Thoracic aorta (tissue), 2 donors: ENCODE measurements around the gene EVX1. TPM values are rescaled to one million over a fixed set of nuclear protein-coding genes. Genes with fewer than 3 reads are reported as not detected.

Experiments
- ATAC-seq: fragments of 150-250 bp; one replicate; pipeline ENCODE4 v1.8.0; 2017; ENCODE audit warnings: low read depth; ENCODE audit not compliant: insufficient number of reproducible peaks, low FRiP score
- DNase-seq: peaks from one replicate; pipeline ENCODE4 v3.0.0-alpha.2; 2020; ENCODE audit warnings: low spot score
- H3K27ac ChIP-seq, 2 donors: fragments of 200-600 bp; sonication (generic); 1 replicate in 1 of 2; 2 replicates in 1 of 2; pipeline ENCODE4 v1.5.1; 2016; ENCODE audit warnings: mild to moderate bottlenecking in 2 of 2, moderate library complexity in 2 of 2
- H3K27me3 ChIP-seq: fragments of 200-600 bp; sonication (generic); replicated peaks from 2 replicates; pipeline ENCODE4 v1.6.0; 2016; ENCODE audit warnings: mild to moderate bottlenecking; ENCODE audit not compliant: insufficient read depth
- H3K36me3 ChIP-seq: fragments of 200-600 bp; sonication (generic); one replicate; pipeline ENCODE4 v1.5.1; 2016
- H3K4me1 ChIP-seq, 2 donors: fragments of 200-600 bp; sonication (generic); 1 replicate in 1 of 2; 2 replicates in 1 of 2; pipeline versions ENCODE4 v1.5.1 to v1.6.0; 2016; ENCODE audit warnings: low read depth in 2 of 2, mild to moderate bottlenecking in 1 of 2; ENCODE audit not compliant: control insufficient read depth in 1 of 2
- H3K4me3 ChIP-seq: fragments of 200-600 bp; sonication (generic); 2 replicates; pipeline ENCODE4 v1.5.1; 2016; ENCODE audit warnings: mild to moderate bottlenecking
- H3K9me3 ChIP-seq: fragments of 200-600 bp; sonication (generic); 2 replicates; pipeline ENCODE4 v1.5.1; 2016
- total RNA-seq, 2 donors: library from RNA; depleted of rRNA; stranded (reverse); fragments of >200 nt; gene quantifications; one replicate each; pipeline versions ENCODE4 v1.1.0 to v1.2.3, GENCODE V29; 2016
- TF ChIP-seq, protein P1 (sequence below): fragments of 200-600 bp; sonication (generic); IDR thresholded peaks from one replicate; pipeline ENCODE4 v1.5.1; 2019; ENCODE audit warnings: antibody characterized with exemption

The EVX1 gene
- total RNA-seq, 2 donors from 2014 or later, result not detected

DNA sequence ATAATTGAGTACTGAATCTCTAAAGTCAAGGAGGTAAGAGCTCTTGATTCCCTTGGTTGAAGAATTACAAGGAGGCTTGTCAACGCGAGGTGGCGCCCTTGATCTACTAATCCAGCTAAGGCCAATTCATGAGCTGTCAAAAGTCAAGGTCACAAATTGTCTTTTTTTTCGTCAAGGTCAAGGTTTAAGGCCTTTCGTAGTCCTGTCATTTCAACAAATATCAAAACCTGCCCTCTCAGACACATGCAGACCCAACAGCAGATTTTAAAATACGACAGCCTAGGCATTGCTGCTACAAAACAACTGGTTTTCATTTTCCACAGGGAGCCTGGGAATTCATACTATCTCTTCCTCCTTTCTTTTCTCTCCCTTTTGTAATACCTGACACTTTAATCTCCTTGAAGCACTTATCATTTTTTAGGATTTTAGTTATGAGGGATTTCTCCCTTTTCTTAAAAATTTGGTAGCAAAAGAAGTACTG is 46.3 kb upstream of the EVX1 start:
- Histone ChIP-seq H3K9me3 (no peaks in the 10 kb centered on the region), H3K4me3 (no peak overlapping the region), H3K27me3 (peaks cover 69% of the 10 kb centered on the region), H3K36me3 (no peaks in the 10 kb centered on the region), H3K4me1 (peaks cover 21 to 35% of the 10 kb centered on the region in 2 donors), H3K27ac (no peak overlapping the region)
- TF ChIP-seq, protein P1, sequence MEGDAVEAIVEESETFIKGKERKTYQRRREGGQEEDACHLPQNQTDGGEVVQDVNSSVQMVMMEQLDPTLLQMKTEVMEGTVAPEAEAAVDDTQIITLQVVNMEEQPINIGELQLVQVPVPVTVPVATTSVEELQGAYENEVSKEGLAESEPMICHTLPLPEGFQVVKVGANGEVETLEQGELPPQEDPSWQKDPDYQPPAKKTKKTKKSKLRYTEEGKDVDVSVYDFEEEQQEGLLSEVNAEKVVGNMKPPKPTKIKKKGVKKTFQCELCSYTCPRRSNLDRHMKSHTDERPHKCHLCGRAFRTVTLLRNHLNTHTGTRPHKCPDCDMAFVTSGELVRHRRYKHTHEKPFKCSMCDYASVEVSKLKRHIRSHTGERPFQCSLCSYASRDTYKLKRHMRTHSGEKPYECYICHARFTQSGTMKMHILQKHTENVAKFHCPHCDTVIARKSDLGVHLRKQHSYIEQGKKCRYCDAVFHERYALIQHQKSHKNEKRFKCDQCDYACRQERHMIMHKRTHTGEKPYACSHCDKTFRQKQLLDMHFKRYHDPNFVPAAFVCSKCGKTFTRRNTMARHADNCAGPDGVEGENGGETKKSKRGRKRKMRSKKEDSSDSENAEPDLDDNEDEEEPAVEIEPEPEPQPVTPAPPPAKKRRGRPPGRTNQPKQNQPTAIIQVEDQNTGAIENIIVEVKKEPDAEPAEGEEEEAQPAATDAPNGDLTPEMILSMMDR, result peak; percentile 71
- ATAC-seq (no peak), DNase-seq (peak; percentile 58)

DNA sequence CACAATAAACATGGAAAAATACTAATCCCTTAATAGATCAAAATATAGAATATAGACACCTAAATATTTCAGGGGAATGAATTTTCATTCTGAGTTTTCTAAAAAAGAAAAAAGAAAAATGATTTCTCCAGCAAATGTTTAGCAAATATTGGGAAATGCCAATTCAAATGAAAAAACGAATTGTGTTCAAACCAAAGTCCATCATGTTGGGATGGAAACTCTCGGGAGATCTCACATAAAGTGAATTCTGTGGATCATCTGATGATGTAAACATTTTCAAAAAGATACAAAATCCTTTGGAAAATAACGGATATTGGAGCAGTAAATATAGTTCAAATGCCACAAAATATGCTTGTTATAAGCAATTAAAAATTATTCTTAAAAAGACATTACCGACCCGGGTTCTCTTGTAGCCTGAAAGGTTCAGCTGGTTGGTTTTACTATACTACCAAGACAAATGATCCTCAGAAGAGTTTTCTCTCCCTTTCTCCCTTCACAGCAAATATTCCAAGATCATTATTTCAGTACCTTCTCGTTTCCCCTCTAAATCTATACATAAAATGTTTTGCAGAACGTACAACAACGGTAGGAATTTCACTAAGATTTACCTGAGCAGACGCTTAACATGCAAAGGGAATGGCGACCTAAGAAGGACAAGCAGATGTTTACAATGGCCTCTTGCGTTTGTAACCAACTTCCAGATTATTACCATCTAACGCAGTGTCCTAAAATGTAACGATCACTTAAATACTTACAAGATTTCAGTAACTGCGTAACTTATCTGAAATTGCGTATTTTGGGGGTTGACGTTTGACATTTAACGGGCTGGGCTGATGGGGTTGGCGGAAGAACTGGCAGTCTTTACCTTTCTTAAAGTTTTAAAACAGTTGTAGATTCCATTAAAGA is 45.2 kb upstream of the EVX1 start:
- H3K4me1 ChIP-seq, result peaks cover 18 to 38% of the 10 kb centered on the region in 2 donors
- no peak overlapping the region for H3K27ac ChIP-seq
- no peaks in the 10 kb centered on the region for H3K9me3 ChIP-seq
- no peak overlapping the region for H3K4me3 ChIP-seq
- DNase-seq (no peak), ATAC-seq (no peak)
- H3K27me3 ChIP-seq, result peaks cover 73% of the 10 kb centered on the region
- H3K36me3 ChIP-seq, result no peaks in the 10 kb centered on the region
- TF ChIP-seq, protein P1, result no peak

DNA sequence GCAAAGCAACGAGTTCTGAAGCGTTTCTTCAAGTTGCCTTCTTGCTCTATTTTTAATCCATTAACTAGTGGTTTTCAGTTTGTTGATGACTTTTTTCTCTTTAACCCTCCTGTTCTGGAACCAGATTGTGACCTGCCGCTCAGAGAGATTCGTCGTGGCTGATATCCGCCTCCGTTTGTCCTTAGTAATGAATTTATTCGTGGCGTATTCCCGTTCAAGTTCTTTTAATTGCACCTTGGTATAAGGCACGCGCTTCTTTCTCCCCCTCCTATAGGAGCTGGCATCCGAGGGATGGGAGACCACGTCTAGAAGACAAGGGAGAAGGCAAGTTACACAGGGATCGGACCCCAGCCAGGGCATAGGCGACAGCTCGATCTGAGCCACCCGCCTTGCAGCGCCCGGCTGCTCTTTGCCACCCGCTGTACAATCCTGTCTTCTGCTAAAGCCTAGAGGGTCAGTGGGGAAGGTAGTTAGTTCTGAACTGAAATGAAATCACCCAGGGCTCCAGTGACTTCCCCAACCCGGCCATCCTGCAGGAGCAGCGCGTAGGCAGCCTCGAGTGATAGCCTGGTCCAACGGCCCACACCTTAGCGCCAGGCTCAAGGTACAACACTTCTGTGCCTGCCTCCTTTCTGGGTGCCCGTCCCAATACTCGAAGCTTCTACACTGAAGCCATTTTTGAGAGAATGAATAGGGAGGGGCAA is 44.3 kb upstream of the EVX1 start:
- Histone ChIP-seq H3K36me3 (no peaks in the 10 kb centered on the region), H3K27me3 (peaks cover 78% of the 10 kb centered on the region), H3K27ac (no peak overlapping the region), H3K9me3 (no peaks in the 10 kb centered on the region), H3K4me1 (peaks cover 11 to 29% of the 10 kb centered on the region in 2 donors), H3K4me3 (no peak overlapping the region)
- TF ChIP-seq, protein P1, result no peak
- DNase-seq (no peak), ATAC-seq (no peak)

DNA sequence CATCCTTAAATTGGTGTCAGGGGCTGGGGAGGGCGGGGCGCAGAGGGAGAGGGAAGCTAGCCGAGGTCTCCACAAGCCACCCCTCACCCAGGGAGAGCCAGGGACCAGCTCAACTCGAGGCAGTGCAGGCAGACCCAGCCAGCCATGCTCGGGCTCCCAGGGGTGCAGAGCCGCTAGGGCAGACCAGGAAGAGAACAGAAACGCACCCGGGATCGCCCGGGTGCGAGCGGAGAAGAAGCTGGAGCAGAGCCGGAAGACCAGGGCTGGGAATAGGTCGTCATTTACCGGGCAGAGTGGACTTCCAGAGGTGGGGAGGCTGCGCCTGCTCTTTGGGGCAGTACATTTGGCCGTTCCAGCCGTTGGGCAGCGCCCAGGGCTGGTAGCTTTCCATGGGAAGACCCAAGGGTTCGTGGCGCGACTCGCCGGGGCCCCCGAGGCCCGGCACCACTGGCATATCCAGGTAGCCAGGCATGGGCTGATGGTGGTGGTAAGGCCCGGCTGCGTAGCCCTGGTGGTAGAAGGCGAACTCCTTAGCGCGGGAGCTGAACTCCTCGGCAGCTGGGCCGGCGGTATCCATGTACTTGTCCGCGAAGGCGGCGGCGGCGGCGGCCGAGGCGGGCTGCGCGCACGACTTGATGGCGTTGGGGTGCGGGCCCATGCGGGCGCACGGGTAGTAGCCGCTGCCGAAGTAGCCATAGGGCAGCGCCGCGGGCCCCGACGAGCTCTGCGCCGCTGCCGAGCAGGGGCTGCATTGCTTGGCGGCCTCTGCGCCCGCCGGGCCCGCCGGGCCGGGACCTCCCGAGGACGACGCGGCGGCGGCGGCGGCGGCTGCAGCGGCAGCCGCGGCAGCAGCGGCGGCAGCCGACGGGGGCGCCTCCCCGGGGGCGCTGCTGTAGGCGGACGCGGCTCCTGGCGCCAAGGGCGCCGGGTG is 43.5 kb upstream of the EVX1 start:
- H3K27ac ChIP-seq, result no peak overlapping the region
- ATAC-seq (no peak), DNase-seq (no peak)
- peak overlapping the region; percentile 48 for H3K4me3 ChIP-seq
- H3K36me3 ChIP-seq, result no peaks in the 10 kb centered on the region
- H3K27me3 ChIP-seq, result peaks cover 77% of the 10 kb centered on the region
- peaks cover 11 to 29% of the 10 kb centered on the region in 2 donors for H3K4me1 ChIP-seq
- TF ChIP-seq, protein P1, result no peak
- H3K9me3 ChIP-seq, result no peaks in the 10 kb centered on the region
